Activated naive CD8-positive, alpha-beta T cell treated with anti-CD3 and anti-CD28 coated beads, Interleukin-2, amount 10 ng/mL, durations not matched to agents 7 days and 5 days (primary cell): Measurements from ENCODE around the gene CSDE1. TPM values are rescaled to one million over a fixed set of nuclear protein-coding genes. Genes with fewer than 3 reads are reported as not detected.
A peak's percentile ranks its signal among the peaks of the same experiment; 100 is the strongest.
"Not testable (repeated sequence)": the region's sequence is repeated elsewhere in the genome, so short reads cannot be mapped to it uniquely, and the experiment has no call there.

Experiments used
- ATAC-seq: fragments of 150-1000 bp; cut with Tn5 transposase; one replicate; pipeline ENCODE4 v1.10.0; 2021; ENCODE audit warnings: low read depth, moderate library complexity
- POLR2A ChIA-PET: fragments of 350-600 bp; sonication (Branson Sonifier 250); formaldehyde crosslinking; loops from one replicate; lab custom pipeline; 2021; ENCODE audit warnings: antibody characterized with exemption; lab: Charles Lee
- DNase-seq: peaks from one replicate; pipeline ENCODE4 v3.0.0; 2021
- H3K27ac Mint-ChIP-seq: one replicate; pipeline ENCODE4 v1.8.0; 2022; ENCODE audit warnings: mild to moderate bottlenecking, mixed read lengths
- H3K27me3 Mint-ChIP-seq: one replicate; pipeline ENCODE4 v1.8.0; 2022; ENCODE audit warnings: mild to moderate bottlenecking, moderate library complexity, mixed read lengths
- H3K36me3 Mint-ChIP-seq: one replicate; pipeline ENCODE4 v1.8.0; 2021; ENCODE audit warnings: mild to moderate bottlenecking, mixed read lengths
- H3K4me1 Mint-ChIP-seq: one replicate; pipeline ENCODE4 v1.8.0; 2021; ENCODE audit warnings: mixed read lengths
- H3K4me3 Mint-ChIP-seq: one replicate; pipeline ENCODE4 v1.8.0; 2022; ENCODE audit warnings: mild to moderate bottlenecking, moderate library complexity, mixed read lengths
- H3K9me3 Mint-ChIP-seq: one replicate; pipeline ENCODE4 v1.8.0; 2021; ENCODE audit warnings: mixed read lengths
- total RNA-seq, 2 experiments: library from RNA; stranded (reverse); gene quantifications; one replicate each; pipeline ENCODE4 v1.2.3, GENCODE V29; 2021

Gene CSDE1
- 100 to 1,000 TPM; 401 to 410 TPM for total RNA-seq

GRCh38 chr1:114757455-114758255, at the start of gene CSDE1:
CSDE1 (minus strand) TSS chr1:114757984; CDS start chr1:114739890, 18,094 bp downstream.
- Mint-ChIP-seq H3K27ac (peak within 1 kb of the TSS; percentile 99), H3K4me3 (peak within 1 kb of the TSS; percentile 96), H3K9me3 (peaks cover 4% of the 10 kb centered on the region), H3K4me1 (peaks cover 43% of the 10 kb centered on the region), H3K27me3 (no peaks in the 10 kb centered on the region), H3K36me3 (peaks cover 6% of the 10 kb centered on the region)
- ATAC-seq = peak; percentile 87
- peak; percentile 95 for DNase-seq
- POLR2A ChIA-PET = interaction anchor here (0.9 to 2.5 kb wide), 4 partner anchors 13 to 415 kb away, joined by 3 to 12 read pairs (median 6); partner anchors contain the start of genes NRAS and SIKE1

- H3K4me3 Mint-ChIP-seq, H3K9me3 Mint-ChIP-seq, ATAC-seq, H3K36me3 Mint-ChIP-seq, H3K27ac Mint-ChIP-seq, DNase-seq, POLR2A ChIA-PET, H3K4me1 Mint-ChIP-seq, H3K27me3 Mint-ChIP-seq: not testable (repeated sequence)
Measured at GRCh38 chr1:114804449-114804848, 46.7 kb upstream of the CSDE1 start.

- no peaks in the 10 kb centered on the region for H3K36me3 Mint-ChIP-seq
- ATAC-seq = no peak
- H3K4me3 Mint-ChIP-seq = no peak overlapping the region
- no peak overlapping the region for H3K27ac Mint-ChIP-seq
- no peak for DNase-seq
- peaks cover 11% of the 10 kb centered on the region for H3K27me3 Mint-ChIP-seq
- H3K9me3 Mint-ChIP-seq = no peaks in the 10 kb centered on the region
- H3K4me1 Mint-ChIP-seq = no peaks in the 10 kb centered on the region
- POLR2A ChIA-PET = no interaction called here
Measured at GRCh38 chr1:114803001-114803400, 45.2 kb upstream of the CSDE1 start.

GRCh38 chr1:114794038-114794437, 36.3 kb upstream of the CSDE1 start:
- Mint-ChIP-seq H3K27ac (no peak overlapping the region), H3K9me3 (peaks cover 1% of the 10 kb centered on the region), H3K4me1 (no peaks in the 10 kb centered on the region), H3K4me3 (no peak overlapping the region), H3K36me3 (no peaks in the 10 kb centered on the region), H3K27me3 (peaks cover 25% of the 10 kb centered on the region)
- ATAC-seq (no peak), DNase-seq (no peak)
- POLR2A ChIA-PET = no interaction called here

- H3K36me3 Mint-ChIP-seq, POLR2A ChIA-PET: not testable (repeated sequence)
Measured at GRCh38 chr1:114790581-114790980, 32.8 kb upstream of the CSDE1 start.

GRCh38 chr1:114786440-114786839, 28.7 kb upstream of the CSDE1 start:
- H3K4me1 Mint-ChIP-seq, ATAC-seq, POLR2A ChIA-PET, H3K27ac Mint-ChIP-seq, H3K4me3 Mint-ChIP-seq, H3K36me3 Mint-ChIP-seq, DNase-seq: not testable (repeated sequence)
- H3K27me3 Mint-ChIP-seq = peaks cover 24% of the 10 kb centered on the region
- peaks cover 14% of the 10 kb centered on the region for H3K9me3 Mint-ChIP-seq

More at GRCh38 chr1:114790581-114790980, 32.8 kb upstream of the CSDE1 start:
- H3K4me3 Mint-ChIP-seq, H3K27ac Mint-ChIP-seq, ATAC-seq, DNase-seq, H3K4me1 Mint-ChIP-seq: not testable (repeated sequence)
- peaks cover 14% of the 10 kb centered on the region for H3K9me3 Mint-ChIP-seq
- peaks cover 17% of the 10 kb centered on the region for H3K27me3 Mint-ChIP-seq

- POLR2A ChIA-PET = no interaction called here
- Mint-ChIP-seq H3K36me3 (peaks cover 8% of the 10 kb centered on the region), H3K27ac (no peak overlapping the region), H3K4me3 (no peak overlapping the region), H3K4me1 (peaks cover 19% of the 10 kb centered on the region), H3K27me3 (peaks cover 23% of the 10 kb centered on the region), H3K9me3 (peaks cover 12% of the 10 kb centered on the region)
- DNase-seq (no peak), ATAC-seq (no peak)
Measured at GRCh38 chr1:114782476-114782875, 24.7 kb upstream of the CSDE1 start.

- peaks cover 1% of the 10 kb centered on the region for H3K9me3 Mint-ChIP-seq
- DNase-seq (peak; percentile 90), ATAC-seq (peak; percentile 99)
- peaks cover 15% of the 10 kb centered on the region for H3K36me3 Mint-ChIP-seq
- H3K27me3 Mint-ChIP-seq = peaks cover 17% of the 10 kb centered on the region
- H3K4me1 Mint-ChIP-seq = peaks cover 19% of the 10 kb centered on the region
- H3K4me3 Mint-ChIP-seq = peak within 1 kb of the TSS; percentile 100
- POLR2A ChIA-PET = interaction anchor here (0.7 to 2.4 kb wide), 4 partner anchors 23 to 320 kb away, joined by 4 to 12 read pairs (median 9); partner anchors contain the start of genes CSDE1 and NRAS
- peak within 1 kb of the TSS; percentile 100 for H3K27ac Mint-ChIP-seq
Measured at GRCh38 chr1:114780344-114781226, 22.8 kb upstream of the CSDE1 start, which contains the start of gene SIKE1. SIKE1 (minus strand) TSS chr1:114780685; CDS start chr1:114780607, 78 bp downstream.

GRCh38 chr1:114779722-114780121, 21.9 kb upstream of the CSDE1 start:
- H3K36me3 Mint-ChIP-seq = peaks cover 15% of the 10 kb centered on the region
- POLR2A ChIA-PET = interaction anchor here (1.2 to 2.4 kb wide), 3 partner anchors 22 to 63 kb away, joined by 4 to 12 read pairs (median 10); partner anchors contain the start of genes CSDE1 and NRAS
- peak overlapping the region; percentile 100 for H3K4me3 Mint-ChIP-seq
- H3K4me1 Mint-ChIP-seq = peaks cover 19% of the 10 kb centered on the region
- DNase-seq = no peak
- ATAC-seq = no peak
- H3K27ac Mint-ChIP-seq = peak overlapping the region; percentile 100
- peaks cover 15% of the 10 kb centered on the region for H3K27me3 Mint-ChIP-seq
- peaks cover 1% of the 10 kb centered on the region for H3K9me3 Mint-ChIP-seq

- H3K9me3 Mint-ChIP-seq, H3K27ac Mint-ChIP-seq, H3K4me3 Mint-ChIP-seq, ATAC-seq, DNase-seq, H3K27me3 Mint-ChIP-seq, POLR2A ChIA-PET: not testable (repeated sequence)
- Mint-ChIP-seq H3K4me1 (peaks cover 19% of the 10 kb centered on the region), H3K36me3 (peaks cover 16% of the 10 kb centered on the region)
Measured at GRCh38 chr1:114776726-114777125, 18.9 kb upstream of the CSDE1 start.

GRCh38 chr1:114771992-114772391, 14.2 kb upstream of the CSDE1 start:
- Mint-ChIP-seq H3K9me3 (no peaks in the 10 kb centered on the region), H3K36me3 (peaks cover 8% of the 10 kb centered on the region)

GRCh38 chr1:114770989-114771388, 13.2 kb upstream of the CSDE1 start:
- Mint-ChIP-seq H3K4me1 (no peaks in the 10 kb centered on the region), H3K36me3 (peaks cover 4% of the 10 kb centered on the region), H3K27ac (no peak overlapping the region), H3K4me3 (no peak overlapping the region), H3K27me3 (no peaks in the 10 kb centered on the region), H3K9me3 (no peaks in the 10 kb centered on the region)
- no peak for ATAC-seq
- POLR2A ChIA-PET = no interaction called here
- no peak for DNase-seq

More at GRCh38 chr1:114771992-114772391, 14.2 kb upstream of the CSDE1 start:
- POLR2A ChIA-PET = no interaction called here
- Mint-ChIP-seq H3K4me1 (no peaks in the 10 kb centered on the region), H3K27me3 (no peaks in the 10 kb centered on the region), H3K4me3 (no peak overlapping the region), H3K27ac (no peak overlapping the region)
- no peak for DNase-seq
- no peak for ATAC-seq

- Mint-ChIP-seq H3K4me3 (no peak overlapping the region), H3K27ac (no peak overlapping the region), H3K27me3 (no peaks in the 10 kb centered on the region), H3K9me3 (peaks cover 6% of the 10 kb centered on the region), H3K36me3 (peaks cover 6% of the 10 kb centered on the region), H3K4me1 (no peaks in the 10 kb centered on the region)
- POLR2A ChIA-PET = no interaction called here
- ATAC-seq (no peak), DNase-seq (no peak)
Measured at GRCh38 chr1:114764689-114765088, 6.9 kb upstream of the CSDE1 start.
